ENCODE results near the gene RYR3. TPM values are rescaled to one million over a fixed set of nuclear protein-coding genes. Genes with fewer than 3 reads are reported as not detected.

The RYR3 gene
- total and polyA plus RNA-seq, 2 donors (not counting 1 experiment from before 2014, with no cell fraction given), result not detected

DNA sequence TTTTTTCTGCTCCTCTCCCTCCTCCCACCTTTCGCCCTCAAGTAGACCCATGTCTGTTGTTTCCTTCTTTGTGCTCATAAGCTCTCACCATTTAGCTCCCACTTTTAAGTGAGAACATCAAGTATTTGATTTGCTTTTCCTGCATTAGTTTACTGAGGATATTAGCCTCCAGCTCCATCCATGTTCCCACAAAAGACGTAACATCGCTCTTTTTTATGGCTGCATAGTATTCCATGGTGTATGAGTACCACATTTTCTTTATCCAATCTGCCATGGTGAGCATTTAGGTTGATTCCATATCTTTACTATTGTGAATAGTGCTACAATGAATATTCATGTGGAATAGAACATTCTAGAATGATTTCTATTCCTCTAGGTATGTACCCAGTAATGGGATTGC, 178.6 kb downstream of the RYR3 start:
- Histone ChIP-seq H3K27ac (ENCODE audit: low read length in 2 of 2) (no peak overlapping the region), H3K9ac (ENCODE audit: low read length) (no peak overlapping the region), H3K27me3 (replicated peaks in 1 of 4; ENCODE audit: control extremely low read depth in 1 of 4, control insufficient read depth in 3 of 4, insufficient read depth in 4 of 4, low read length in 3 of 4) (peaks cover 0 to 4% (median 0%) of the 10 kb centered on the region in 4 experiments), H3K9me3 (ENCODE audit: control extremely low read depth in 1 of 3, control insufficient read depth in 2 of 3, insufficient read depth in 1 of 3, low read length in 2 of 3) (no peaks in the 10 kb centered on the region), H3K4me2 (replicated peaks; ENCODE audit: low read depth, low read length, poor library complexity, severe bottlenecking) (no peak overlapping the region), H2AFZ (ENCODE audit: insufficient read depth, low read depth, low read length, poor library complexity, severe bottlenecking) (no peak overlapping the region), H3K4me1 (ENCODE audit: control insufficient read depth in 2 of 2, insufficient read depth in 2 of 2, low read length in 2 of 2) (no peaks in the 10 kb centered on the region), H3K36me3 (replicated peaks in 1 of 2; ENCODE audit: control extremely low read depth in 1 of 2, control insufficient read depth in 1 of 2, extremely low read depth in 1 of 2, insufficient read depth in 2 of 2, low read length in 1 of 2) (no peaks in the 10 kb centered on the region), H3K79me2 (ENCODE audit: control insufficient read depth, insufficient read depth, low read length) (no peaks in the 10 kb centered on the region), H3K4me3 (ENCODE audit: control extremely low read depth in 1 of 5, extremely low read depth in 1 of 5, insufficient read depth in 1 of 5, low read depth in 2 of 5, low read length in 4 of 5) (no peak overlapping the region), H4K20me1 (ENCODE audit: control insufficient read depth, insufficient read depth, low read length, poor library complexity, severe bottlenecking) (no peaks in the 10 kb centered on the region)
- H3K27me3 Mint-ChIP-seq, result peaks cover 10% of the 10 kb centered on the region
- DNase-seq (no peak), ATAC-seq (ENCODE audit: low read depth) (no peak)
- TF ChIP-seq, protein P1, sequence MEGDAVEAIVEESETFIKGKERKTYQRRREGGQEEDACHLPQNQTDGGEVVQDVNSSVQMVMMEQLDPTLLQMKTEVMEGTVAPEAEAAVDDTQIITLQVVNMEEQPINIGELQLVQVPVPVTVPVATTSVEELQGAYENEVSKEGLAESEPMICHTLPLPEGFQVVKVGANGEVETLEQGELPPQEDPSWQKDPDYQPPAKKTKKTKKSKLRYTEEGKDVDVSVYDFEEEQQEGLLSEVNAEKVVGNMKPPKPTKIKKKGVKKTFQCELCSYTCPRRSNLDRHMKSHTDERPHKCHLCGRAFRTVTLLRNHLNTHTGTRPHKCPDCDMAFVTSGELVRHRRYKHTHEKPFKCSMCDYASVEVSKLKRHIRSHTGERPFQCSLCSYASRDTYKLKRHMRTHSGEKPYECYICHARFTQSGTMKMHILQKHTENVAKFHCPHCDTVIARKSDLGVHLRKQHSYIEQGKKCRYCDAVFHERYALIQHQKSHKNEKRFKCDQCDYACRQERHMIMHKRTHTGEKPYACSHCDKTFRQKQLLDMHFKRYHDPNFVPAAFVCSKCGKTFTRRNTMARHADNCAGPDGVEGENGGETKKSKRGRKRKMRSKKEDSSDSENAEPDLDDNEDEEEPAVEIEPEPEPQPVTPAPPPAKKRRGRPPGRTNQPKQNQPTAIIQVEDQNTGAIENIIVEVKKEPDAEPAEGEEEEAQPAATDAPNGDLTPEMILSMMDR (IDR thresholded peaks at IDR 0.05), result no peak
- no peaks in the 10 kb centered on the region for H3K9me3 Mint-ChIP-seq (ENCODE audit: insufficient read depth)
- no peak overlapping the region for H3K4me3 Mint-ChIP-seq
- CTCF ChIA-PET, result interaction anchor here (0.6 kb wide), 1 partner anchor 83 kb away, joined by 3 read pairs; no protein-coding TSS in a partner anchor
- WGBS (ENCODE audit: insufficient coverage), result 83% methylated on average over 1 of the region's 3 CpGs
- H3K4me1 Mint-ChIP-seq, result no peaks in the 10 kb centered on the region
- intact Hi-C loops (cut with micrococcal nuclease), result no loop called here
- POLR2A ChIA-PET, result no interaction called here
- no peak overlapping the region for H3K27ac Mint-ChIP-seq

DNA sequence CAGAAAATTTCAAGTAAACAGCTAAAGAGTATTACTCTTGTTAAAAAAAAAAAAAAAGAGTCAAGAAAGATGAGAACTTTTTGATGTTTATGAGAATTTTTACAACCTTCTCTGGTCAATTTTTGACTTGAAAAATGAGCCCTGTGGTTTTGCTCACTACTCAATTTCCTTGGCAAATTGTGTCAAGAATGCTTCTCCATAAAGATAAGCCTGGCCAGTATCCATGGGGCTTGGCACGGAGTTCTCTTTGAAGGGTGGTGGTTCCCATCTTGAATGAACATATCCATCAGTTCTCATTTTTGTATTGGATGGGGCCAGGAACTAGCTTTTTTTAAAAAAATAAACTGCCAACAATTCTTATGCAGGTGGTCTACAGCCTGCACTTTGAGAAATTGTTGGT, 179.9 kb downstream of the RYR3 start:
- H3K9me3 Mint-ChIP-seq (ENCODE audit: insufficient read depth), result no peaks in the 10 kb centered on the region
- ChIA-PET POLR2A (no interaction called here), CTCF (no interaction called here)
- intact Hi-C loops (cut with micrococcal nuclease), result no loop called here
- Histone ChIP-seq H3K4me2 (replicated peaks; ENCODE audit: low read depth, low read length, poor library complexity, severe bottlenecking) (no peak overlapping the region), H2AFZ (ENCODE audit: insufficient read depth, low read depth, low read length, poor library complexity, severe bottlenecking) (no peak overlapping the region), H3K27me3 (replicated peaks in 1 of 4; ENCODE audit: control extremely low read depth in 1 of 4, control insufficient read depth in 3 of 4, insufficient read depth in 4 of 4, low read length in 3 of 4) (no peaks in the 10 kb centered on the region), H4K20me1 (ENCODE audit: control insufficient read depth, insufficient read depth, low read length, poor library complexity, severe bottlenecking) (no peaks in the 10 kb centered on the region), H3K4me3 (ENCODE audit: control extremely low read depth in 1 of 5, extremely low read depth in 1 of 5, insufficient read depth in 1 of 5, low read depth in 2 of 5, low read length in 4 of 5) (no peak overlapping the region), H3K9ac (ENCODE audit: low read length) (no peak overlapping the region), H3K9me3 (ENCODE audit: control extremely low read depth in 1 of 3, control insufficient read depth in 2 of 3, insufficient read depth in 1 of 3, low read length in 2 of 3) (no peaks in the 10 kb centered on the region), H3K79me2 (ENCODE audit: control insufficient read depth, insufficient read depth, low read length) (no peaks in the 10 kb centered on the region), H3K36me3 (replicated peaks in 1 of 2; ENCODE audit: control extremely low read depth in 1 of 2, control insufficient read depth in 1 of 2, extremely low read depth in 1 of 2, insufficient read depth in 2 of 2, low read length in 1 of 2) (no peaks in the 10 kb centered on the region), H3K27ac (ENCODE audit: low read length in 2 of 2) (no peak overlapping the region), H3K4me1 (ENCODE audit: control insufficient read depth in 2 of 2, insufficient read depth in 2 of 2, low read length in 2 of 2) (no peaks in the 10 kb centered on the region)
- H3K4me3 Mint-ChIP-seq, result no peak overlapping the region
- WGBS (ENCODE audit: insufficient coverage), result no CpG with 5 or more reads among the region's 1 CpG
- no peak for DNase-seq
- peaks cover 10% of the 10 kb centered on the region for H3K27me3 Mint-ChIP-seq
- TF ChIP-seq, protein P1 (IDR thresholded peaks at IDR 0.05), result no peak
- no peak for TF ChIP-seq EZH2 (IDR thresholded peaks at IDR 0.05; ENCODE audit: borderline replicate concordance, insufficient read depth, low read depth, low read length, poor library complexity, severe bottlenecking)
- no peaks in the 10 kb centered on the region for H3K4me1 Mint-ChIP-seq
- no peak overlapping the region for H3K27ac Mint-ChIP-seq
- ATAC-seq (ENCODE audit: low read depth), result no peak
